Measurements from ENCODE around the gene IL18. TPM values are rescaled to one million over a fixed set of nuclear protein-coding genes. Genes with fewer than 3 reads are reported as not detected.
"Not testable (repeated sequence)": the region's sequence is repeated elsewhere in the genome, so short reads cannot be mapped to it uniquely, and the experiment has no call there.

The IL18 gene
- total and polyA plus RNA-seq, 4 donors: 3.0 to 5.2 (median 3.5) TPM

GRCh38 chr11:112200252-112200651 is 36.4 kb upstream of the IL18 start:
- H3K4me3 ChIP-seq (ENCODE audit: low read depth in 1 of 3, low read length in 3 of 3): no peak overlapping the region
- peaks cover 0 to 6% (median 5%) of the 10 kb centered on the region in 4 donors for H3K4me1 ChIP-seq (ENCODE audit: control insufficient read depth in 4 of 4, insufficient read depth in 4 of 4, low read length in 3 of 4)
- no peaks in the 10 kb centered on the region for H3K27me3 ChIP-seq (ENCODE audit: control insufficient read depth in 4 of 4, insufficient read depth in 4 of 4, low read length in 3 of 4)
- H3K9me3 ChIP-seq (ENCODE audit: control insufficient read depth in 4 of 4, low read length in 3 of 4): no peaks in the 10 kb centered on the region
- TF ChIP-seq TAF1 (conservative IDR thresholded peaks at IDR 0.05) (no peak), FOXA1 (IDR thresholded peaks at IDR 0.05) (no peak), HNF4G (IDR thresholded peaks at IDR 0.05) (no peak), GABPA (IDR thresholded peaks at IDR 0.05 in 1 of 2, conservative IDR thresholded peaks at IDR 0.05 in 1 of 2) (no peak), EGR1 (IDR thresholded peaks at IDR 0.05; ENCODE audit: low read depth in 2 of 2) (no peak), NR2F2 (IDR thresholded peaks at IDR 0.05) (no peak), RXRA (IDR thresholded peaks at IDR 0.05) (no peak), JUND (IDR thresholded peaks at IDR 0.05) (no peak), CTCF (IDR thresholded peaks at IDR 0.05; ENCODE audit: low read depth, low read length, missing input control) (no peak), HNF4A (conservative IDR thresholded peaks at IDR 0.05) (no peak), SP1 (IDR thresholded peaks at IDR 0.05) (no peak), RAD21 (IDR thresholded peaks at IDR 0.05) (no peak), FOXA2 (IDR thresholded peaks at IDR 0.05) (no peak)
- TF ChIP-seq, protein P1, sequence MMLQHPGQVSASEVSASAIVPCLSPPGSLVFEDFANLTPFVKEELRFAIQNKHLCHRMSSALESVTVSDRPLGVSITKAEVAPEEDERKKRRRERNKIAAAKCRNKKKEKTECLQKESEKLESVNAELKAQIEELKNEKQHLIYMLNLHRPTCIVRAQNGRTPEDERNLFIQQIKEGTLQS (IDR thresholded peaks at IDR 0.05): no peak
- TF ChIP-seq, protein P2, sequence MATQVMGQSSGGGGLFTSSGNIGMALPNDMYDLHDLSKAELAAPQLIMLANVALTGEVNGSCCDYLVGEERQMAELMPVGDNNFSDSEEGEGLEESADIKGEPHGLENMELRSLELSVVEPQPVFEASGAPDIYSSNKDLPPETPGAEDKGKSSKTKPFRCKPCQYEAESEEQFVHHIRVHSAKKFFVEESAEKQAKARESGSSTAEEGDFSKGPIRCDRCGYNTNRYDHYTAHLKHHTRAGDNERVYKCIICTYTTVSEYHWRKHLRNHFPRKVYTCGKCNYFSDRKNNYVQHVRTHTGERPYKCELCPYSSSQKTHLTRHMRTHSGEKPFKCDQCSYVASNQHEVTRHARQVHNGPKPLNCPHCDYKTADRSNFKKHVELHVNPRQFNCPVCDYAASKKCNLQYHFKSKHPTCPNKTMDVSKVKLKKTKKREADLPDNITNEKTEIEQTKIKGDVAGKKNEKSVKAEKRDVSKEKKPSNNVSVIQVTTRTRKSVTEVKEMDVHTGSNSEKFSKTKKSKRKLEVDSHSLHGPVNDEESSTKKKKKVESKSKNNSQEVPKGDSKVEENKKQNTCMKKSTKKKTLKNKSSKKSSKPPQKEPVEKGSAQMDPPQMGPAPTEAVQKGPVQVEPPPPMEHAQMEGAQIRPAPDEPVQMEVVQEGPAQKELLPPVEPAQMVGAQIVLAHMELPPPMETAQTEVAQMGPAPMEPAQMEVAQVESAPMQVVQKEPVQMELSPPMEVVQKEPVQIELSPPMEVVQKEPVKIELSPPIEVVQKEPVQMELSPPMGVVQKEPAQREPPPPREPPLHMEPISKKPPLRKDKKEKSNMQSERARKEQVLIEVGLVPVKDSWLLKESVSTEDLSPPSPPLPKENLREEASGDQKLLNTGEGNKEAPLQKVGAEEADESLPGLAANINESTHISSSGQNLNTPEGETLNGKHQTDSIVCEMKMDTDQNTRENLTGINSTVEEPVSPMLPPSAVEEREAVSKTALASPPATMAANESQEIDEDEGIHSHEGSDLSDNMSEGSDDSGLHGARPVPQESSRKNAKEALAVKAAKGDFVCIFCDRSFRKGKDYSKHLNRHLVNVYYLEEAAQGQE (IDR thresholded peaks at IDR 0.05): no peak
- TF ChIP-seq, protein P3, sequence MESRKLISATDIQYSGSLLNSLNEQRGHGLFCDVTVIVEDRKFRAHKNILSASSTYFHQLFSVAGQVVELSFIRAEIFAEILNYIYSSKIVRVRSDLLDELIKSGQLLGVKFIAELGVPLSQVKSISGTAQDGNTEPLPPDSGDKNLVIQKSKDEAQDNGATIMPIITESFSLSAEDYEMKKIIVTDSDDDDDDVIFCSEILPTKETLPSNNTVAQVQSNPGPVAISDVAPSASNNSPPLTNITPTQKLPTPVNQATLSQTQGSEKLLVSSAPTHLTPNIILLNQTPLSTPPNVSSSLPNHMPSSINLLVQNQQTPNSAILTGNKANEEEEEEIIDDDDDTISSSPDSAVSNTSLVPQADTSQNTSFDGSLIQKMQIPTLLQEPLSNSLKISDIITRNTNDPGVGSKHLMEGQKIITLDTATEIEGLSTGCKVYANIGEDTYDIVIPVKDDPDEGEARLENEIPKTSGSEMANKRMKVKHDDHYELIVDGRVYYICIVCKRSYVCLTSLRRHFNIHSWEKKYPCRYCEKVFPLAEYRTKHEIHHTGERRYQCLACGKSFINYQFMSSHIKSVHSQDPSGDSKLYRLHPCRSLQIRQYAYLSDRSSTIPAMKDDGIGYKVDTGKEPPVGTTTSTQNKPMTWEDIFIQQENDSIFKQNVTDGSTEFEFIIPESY (IDR thresholded peaks at IDR 0.05): no peak
- 36% methylated on average over 2 of the region's 2 CpGs for WGBS
- H3K9ac ChIP-seq (ENCODE audit: low read depth in 1 of 2, low read length in 2 of 2): no peak overlapping the region
- H3K27ac ChIP-seq (ENCODE audit: low read depth in 1 of 2, low read length in 2 of 2): no peak overlapping the region
- DNase-seq (ENCODE audit: low spot score): no peak
- peaks cover 4 to 45% (median 29%) of the 10 kb centered on the region in 4 donors for H3K36me3 ChIP-seq (ENCODE audit: control insufficient read depth in 4 of 4, insufficient read depth in 3 of 4, low read depth in 1 of 4, low read length in 3 of 4)

GRCh38 chr11:112199101-112199500 is 35.2 kb upstream of the IL18 start:
- not testable (repeated sequence) for H3K9me3 ChIP-seq (ENCODE audit: control insufficient read depth in 4 of 4, low read length in 3 of 4); H3K27ac ChIP-seq (ENCODE audit: low read depth in 1 of 2, low read length in 2 of 2); DNase-seq (ENCODE audit: low spot score); H3K27me3 ChIP-seq (ENCODE audit: control insufficient read depth in 4 of 4, insufficient read depth in 4 of 4, low read length in 3 of 4); H3K4me3 ChIP-seq (ENCODE audit: low read depth in 1 of 3, low read length in 3 of 3); H3K9ac ChIP-seq (ENCODE audit: low read depth in 1 of 2, low read length in 2 of 2)
- 88% methylated on average over 4 of the region's 4 CpGs for WGBS
- H3K4me1 ChIP-seq (ENCODE audit: control insufficient read depth in 4 of 4, insufficient read depth in 4 of 4, low read length in 3 of 4): peaks cover 0 to 12% (median 11%) of the 10 kb centered on the region in 4 donors
- H3K36me3 ChIP-seq (ENCODE audit: control insufficient read depth in 4 of 4, insufficient read depth in 3 of 4, low read depth in 1 of 4, low read length in 3 of 4): peaks cover 1 to 45% (median 27%) of the 10 kb centered on the region in 4 donors

Data from liver (tissue), 9 donors.